GM19238 (cell line): ENCODE data around the gene BFSP1.

Source experiments
- DNase-seq: peaks from one replicate; pipeline ENCODE4 v3.0.0; 2011; ENCODE audit warnings: low spot score; ENCODE audit not compliant: insufficient read length

Gene BFSP1

DNA sequence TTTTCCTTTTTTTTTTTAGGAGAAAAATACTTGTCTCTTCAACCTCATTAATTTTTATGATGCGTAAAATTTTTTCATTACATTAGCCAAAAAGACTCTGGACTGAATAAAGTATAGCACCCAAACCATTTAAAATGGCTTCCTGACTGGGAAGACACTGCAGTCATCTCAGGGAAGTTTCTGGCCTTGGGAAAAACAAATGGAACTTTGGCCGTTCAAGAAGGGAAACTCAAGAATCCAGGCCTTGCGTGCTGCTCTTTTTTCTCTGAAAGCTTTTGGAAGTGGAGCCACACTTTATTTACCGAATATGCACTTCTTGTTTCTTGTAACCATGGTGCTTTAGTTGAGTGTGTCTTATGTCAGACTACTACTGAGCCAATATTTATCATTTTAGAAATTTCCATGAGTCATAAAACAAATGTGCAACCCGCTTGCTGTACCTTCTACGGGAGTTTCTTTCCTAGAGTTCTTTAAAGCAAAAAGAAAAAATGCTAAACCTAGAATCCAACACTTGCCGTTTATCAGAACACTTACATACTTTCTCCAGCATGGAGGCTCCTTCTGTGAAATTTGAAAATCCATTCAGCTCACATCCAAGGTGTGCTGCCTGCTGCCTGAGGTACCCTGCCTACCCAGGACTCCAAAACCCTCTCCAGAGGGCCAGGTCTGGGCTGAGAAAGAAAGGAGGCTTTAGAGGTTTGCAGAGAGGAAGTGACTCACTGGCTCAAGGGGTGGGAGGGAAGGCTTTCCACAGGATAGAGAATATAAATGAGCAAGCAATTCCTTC lies 27.2 kb upstream of the BFSP1 start:
- DNase-seq, result no peak

- no peak for DNase-seq
Measured at GRCh38 chr20:17557675-17558006, 26.5 kb upstream of the BFSP1 start.

- DNase-seq, result no peak
Measured at GRCh38 chr20:17556837-17557674, 25.9 kb upstream of the BFSP1 start.

GRCh38 chr20:17555106-17555505 lies 23.9 kb upstream of the BFSP1 start:
- DNase-seq, result no peak

DNA sequence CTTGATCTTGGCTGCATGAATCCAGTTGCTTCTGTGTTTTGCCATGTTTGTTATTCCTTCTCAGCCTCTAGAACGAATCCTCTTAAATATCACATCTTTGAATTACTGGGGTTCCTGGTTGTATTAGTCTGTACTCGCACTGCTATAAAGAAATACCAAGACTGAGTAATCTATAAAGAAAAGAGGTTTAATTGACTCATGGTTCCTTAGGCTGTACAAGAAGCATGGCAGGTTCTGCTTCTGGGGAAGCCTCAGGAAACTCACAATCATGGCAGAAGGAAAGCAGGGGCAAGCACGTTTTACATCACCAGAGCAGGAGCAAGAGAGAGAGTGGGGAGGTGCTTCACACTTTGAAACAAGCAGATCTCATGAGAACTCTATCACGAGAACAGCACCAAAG lies 18.0 kb upstream of the BFSP1 start:
- no peak for DNase-seq

DNA sequence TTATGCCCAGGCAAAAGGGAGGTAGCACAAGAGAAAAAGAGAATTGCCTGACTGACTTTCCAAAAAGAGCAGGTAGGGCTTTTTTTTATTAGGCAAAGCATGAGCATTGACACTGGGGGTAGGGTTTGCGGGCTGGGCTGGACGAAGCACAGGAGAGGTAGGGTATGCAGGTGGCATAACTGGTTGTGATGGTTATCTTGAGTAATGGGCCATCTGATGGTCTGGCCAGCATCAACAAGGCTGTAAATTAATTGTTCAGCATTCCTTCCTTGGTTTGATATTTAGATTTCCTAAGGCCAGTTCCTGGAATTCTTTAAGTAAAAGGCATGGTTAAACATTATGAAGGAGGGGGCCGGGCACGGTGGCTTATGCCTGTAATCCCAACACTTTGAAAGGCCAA lies 13.9 kb upstream of the BFSP1 start:
- DNase-seq, result no peak

- DNase-seq, result no peak
Measured at GRCh38 chr20:17543531-17544131, 12.5 kb upstream of the BFSP1 start.

GRCh38 chr20:17542993-17543412 lies 11.8 kb upstream of the BFSP1 start:
- DNase-seq, result no peak

DNA sequence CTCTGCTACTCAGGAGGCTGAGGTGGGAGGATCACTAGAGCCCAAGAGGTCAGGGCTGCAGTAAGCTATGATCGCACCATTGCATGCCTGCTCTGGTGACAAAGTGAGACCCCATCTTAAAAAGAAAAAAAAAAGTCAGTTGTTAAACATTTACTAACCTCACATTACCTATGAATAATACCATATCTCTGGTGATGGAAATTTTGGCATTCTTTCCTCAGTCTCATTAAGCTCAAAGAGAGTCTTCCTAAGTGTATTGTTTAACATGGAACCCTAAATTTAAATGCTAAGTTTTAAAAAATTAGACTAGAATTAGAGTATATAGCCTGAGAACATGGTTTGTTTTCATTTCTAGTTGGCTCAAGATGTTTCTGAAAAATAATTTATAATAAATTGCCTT lies 11.3 kb upstream of the BFSP1 start:
- DNase-seq, result no peak

GRCh38 chr20:17541996-17542395 lies 10.8 kb upstream of the BFSP1 start:
- DNase-seq, result no peak

GRCh38 chr20:17541596-17541995 lies 10.4 kb upstream of the BFSP1 start:
- no peak for DNase-seq

- peak; percentile 16 for DNase-seq
Measured at GRCh38 chr20:17538517-17539170, 7.5 kb upstream of the BFSP1 start.

DNA sequence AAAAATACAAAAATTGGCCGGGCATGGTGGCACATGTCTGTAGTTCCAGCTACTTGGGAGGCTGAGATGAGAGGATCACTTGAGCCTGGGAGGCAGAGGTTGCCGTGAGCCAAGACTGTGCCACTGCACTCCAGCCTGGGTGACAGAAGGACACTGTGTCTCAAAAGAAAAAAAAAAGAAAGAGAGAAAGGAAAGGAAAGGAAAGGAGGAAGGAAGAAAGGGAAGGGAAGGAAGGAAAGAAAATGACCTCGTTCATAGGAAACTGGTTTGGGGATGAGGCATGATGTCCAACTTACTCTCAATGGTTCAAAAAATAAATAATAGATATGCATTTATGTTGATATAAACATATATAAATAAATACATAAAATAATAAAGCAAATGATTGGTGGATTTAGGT lies 6.8 kb upstream of the BFSP1 start:
- DNase-seq, result no peak

GRCh38 chr20:17536944-17537444 lies 5.8 kb upstream of the BFSP1 start:
- peak; percentile 57 for DNase-seq

GRCh38 chr20:17534077-17534476 lies 2.9 kb upstream of the BFSP1 start:
- DNase-seq, result no peak

- DNase-seq, result no peak
Measured at GRCh38 chr20:17533396-17533795, 2.2 kb upstream of the BFSP1 start.

- DNase-seq, result no peak
Measured at GRCh38 chr20:17531665-17532025, 466 bp upstream of the BFSP1 start.

- no peak for DNase-seq
Measured at GRCh38 chr20:17530153-17530552, 1.0 kb downstream of the BFSP1 start.

DNA sequence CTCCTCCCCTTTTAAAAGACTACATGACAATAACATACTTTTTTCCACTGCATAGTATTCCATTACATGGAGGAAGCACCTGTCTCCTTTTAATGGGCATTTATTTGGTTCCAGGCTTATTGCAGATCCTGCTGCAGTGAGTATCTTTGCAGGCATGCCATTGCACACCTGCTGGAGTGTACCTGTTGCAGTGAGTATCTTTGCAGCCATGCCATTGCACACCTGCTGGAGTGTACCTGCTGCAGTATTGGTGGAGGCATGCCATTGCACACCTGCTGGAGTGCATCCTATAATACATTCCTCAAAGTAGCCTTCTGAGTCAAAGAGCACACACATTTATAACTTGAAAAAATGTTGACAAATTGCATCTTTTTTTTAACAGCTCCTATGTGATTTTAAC lies 1.6 kb downstream of the BFSP1 start:
- no peak for DNase-seq

- no peak for DNase-seq
Measured at GRCh38 chr20:17525650-17526049, 5.5 kb downstream of the BFSP1 start.

GRCh38 chr20:17525132-17525531 lies 6.0 kb downstream of the BFSP1 start:
- no peak for DNase-seq

DNA sequence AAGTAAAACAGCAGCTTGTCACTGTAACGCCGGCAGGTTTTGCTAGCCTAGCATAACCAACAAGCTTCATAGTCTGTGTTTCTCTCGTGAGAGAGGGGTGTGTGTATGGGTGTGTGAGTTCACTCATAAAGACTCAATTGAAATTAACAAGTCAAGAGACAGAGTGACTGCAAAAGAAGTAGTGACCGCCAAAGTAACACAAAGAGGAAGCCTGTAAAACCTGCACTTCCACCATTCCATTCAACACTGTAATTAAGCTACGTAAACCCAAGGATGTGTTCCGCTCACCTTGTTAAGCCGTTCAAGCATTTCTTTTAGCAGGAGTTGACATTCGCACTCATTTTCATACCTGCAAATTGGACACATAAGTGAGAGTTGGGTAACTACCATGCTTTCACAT lies 6.6 kb downstream of the BFSP1 start:
- no peak for DNase-seq
